ENCODE results near the gene CSE1L. TPM values are rescaled to one million over a fixed set of nuclear protein-coding genes. Genes with fewer than 3 reads are reported as not detected.
"Not testable (repeated sequence)": the region's sequence is repeated elsewhere in the genome, so short reads cannot be mapped to it uniquely, and the experiment has no call there.

The CSE1L gene
- total RNA-seq, 1 experiment from 2014 or later, result 193 TPM

- no peak for DNase-seq (ENCODE audit: low spot score)
- BruUV-seq (replicated peaks), result no TSS peak
- Histone ChIP-seq H3K27ac (ENCODE audit: low read depth, low read length, poor library complexity, severe bottlenecking) (no peak overlapping the region), H3K36me3 (ENCODE audit: insufficient read depth, low read length, poor library complexity, severe bottlenecking) (peaks cover 47% of the 10 kb centered on the region), H3K9me3 (ENCODE audit: low read depth, low read length, poor library complexity, severe bottlenecking) (no peaks in the 10 kb centered on the region), H3K4me1 (ENCODE audit: insufficient read depth, low read length, poor library complexity, severe bottlenecking) (no peaks in the 10 kb centered on the region), H3K4me3 (ENCODE audit: low read depth, low read length, poor library complexity, severe bottlenecking) (no peak overlapping the region), H3K27me3 (replicated peaks; ENCODE audit: insufficient read depth, low read depth, low read length, poor library complexity) (no peaks in the 10 kb centered on the region)
- ChIA-PET POLR2A (ENCODE audit: low non-redundant PET) (no interaction called here), CTCF (no interaction called here)
- no peak for TF ChIP-seq EZH2 (IDR thresholded peaks at IDR 0.05; ENCODE audit: borderline replicate concordance, low read depth, low read length, poor library complexity, severe bottlenecking)
- TF ChIP-seq CTCF (conservative IDR thresholded peaks at IDR 0.05; ENCODE audit: low read depth, low read length), result no peak
- intact Hi-C loops (cut with micrococcal nuclease; ENCODE audit: unreplicated experiment), result no loop called here
Observed at GRCh38 chr20:49104365-49104648, 58.2 kb downstream of the CSE1L start.

DNA sequence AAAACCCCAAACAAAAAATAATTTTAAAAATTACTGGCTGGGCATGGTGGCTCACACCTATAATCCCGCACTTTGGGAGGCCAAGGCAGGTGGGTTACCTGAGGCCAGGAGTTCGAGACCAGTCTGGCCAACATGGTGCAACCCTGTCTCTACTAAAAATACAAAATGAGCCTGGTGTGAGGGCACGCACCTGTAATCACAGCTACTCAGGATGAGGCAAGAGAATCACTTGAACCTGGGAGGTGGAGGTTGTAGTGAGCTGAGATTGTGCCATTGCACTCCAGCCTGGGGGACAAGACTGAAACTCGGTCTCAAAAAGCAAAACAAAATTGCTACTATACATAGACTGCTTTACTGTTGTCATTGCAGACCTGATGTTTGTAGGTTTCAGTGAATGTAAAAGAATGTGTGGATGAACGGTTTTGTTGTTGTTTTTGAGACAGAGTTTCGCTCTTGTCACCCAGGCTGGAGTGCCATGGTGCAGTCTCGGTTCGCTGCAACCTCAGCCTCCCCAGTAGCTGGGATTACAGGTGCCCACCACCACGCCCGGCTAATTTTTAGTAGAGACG, 59.0 kb downstream of the CSE1L start:
- H3K27me3 ChIP-seq (replicated peaks; ENCODE audit: insufficient read depth, low read depth, low read length, poor library complexity); CTCF ChIA-PET; H3K27ac ChIP-seq (ENCODE audit: low read depth, low read length, poor library complexity, severe bottlenecking); DNase-seq (ENCODE audit: low spot score); POLR2A ChIA-PET (ENCODE audit: low non-redundant PET); BruUV-seq (replicated peaks); H3K4me3 ChIP-seq (ENCODE audit: low read depth, low read length, poor library complexity, severe bottlenecking); H3K9me3 ChIP-seq (ENCODE audit: low read depth, low read length, poor library complexity, severe bottlenecking); H3K4me1 ChIP-seq (ENCODE audit: insufficient read depth, low read length, poor library complexity, severe bottlenecking); intact Hi-C loops (cut with micrococcal nuclease; ENCODE audit: unreplicated experiment): not testable (repeated sequence)
- H3K36me3 ChIP-seq (ENCODE audit: insufficient read depth, low read length, poor library complexity, severe bottlenecking), result peaks cover 39% of the 10 kb centered on the region

DNA sequence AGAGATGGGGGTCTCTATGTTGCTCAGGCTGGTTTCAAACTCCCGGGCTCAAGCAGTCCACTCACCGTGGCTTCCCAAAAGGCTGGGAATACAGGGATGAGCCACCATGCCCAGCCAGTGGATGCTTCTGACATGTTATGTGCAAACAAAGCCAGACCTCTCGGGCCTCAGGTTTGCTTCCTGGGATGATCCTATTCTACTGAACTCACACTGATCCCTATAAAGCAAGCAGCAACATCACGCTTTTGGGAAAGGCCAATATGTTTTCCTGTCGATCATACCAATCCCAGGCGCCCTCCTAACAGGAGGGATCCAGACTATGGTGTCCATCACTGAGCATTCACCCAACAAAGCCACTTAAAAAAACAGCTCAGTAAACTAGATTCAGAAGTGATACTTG, 60.2 kb downstream of the CSE1L start:
- Histone ChIP-seq H3K4me1 (ENCODE audit: insufficient read depth, low read length, poor library complexity, severe bottlenecking) (no peaks in the 10 kb centered on the region), H3K36me3 (ENCODE audit: insufficient read depth, low read length, poor library complexity, severe bottlenecking) (peaks cover 29% of the 10 kb centered on the region), H3K27me3 (replicated peaks; ENCODE audit: insufficient read depth, low read depth, low read length, poor library complexity) (no peaks in the 10 kb centered on the region), H3K27ac (ENCODE audit: low read depth, low read length, poor library complexity, severe bottlenecking) (no peak overlapping the region), H3K4me3 (ENCODE audit: low read depth, low read length, poor library complexity, severe bottlenecking) (no peak overlapping the region), H3K9me3 (ENCODE audit: low read depth, low read length, poor library complexity, severe bottlenecking) (no peaks in the 10 kb centered on the region)
- POLR2A ChIA-PET (ENCODE audit: low non-redundant PET), result interaction anchor here (0.6 kb wide), 1 partner anchor 556 kb away, joined by 3 read pairs; no protein-coding TSS in a partner anchor
- CTCF ChIA-PET, result no interaction called here
- intact Hi-C loops (cut with micrococcal nuclease; ENCODE audit: unreplicated experiment), result no loop called here
- no TSS peak for BruUV-seq (replicated peaks)
- no peak for DNase-seq (ENCODE audit: low spot score)
- no peak for TF ChIP-seq CTCF (conservative IDR thresholded peaks at IDR 0.05; ENCODE audit: low read depth, low read length)
- TF ChIP-seq EZH2 (IDR thresholded peaks at IDR 0.05; ENCODE audit: borderline replicate concordance, low read depth, low read length, poor library complexity, severe bottlenecking), result no peak
